ENCODE results near the gene YIPF6. TPM values are rescaled to one million over a fixed set of nuclear protein-coding genes. Genes with fewer than 3 reads are reported as not detected.
"Not testable (repeated sequence)": the region's sequence is repeated elsewhere in the genome, so short reads cannot be mapped to it uniquely, and the experiment has no call there.

YIPF6 gene
- total RNA-seq, 1 experiment from 2014 or later: 61.3 TPM

DNA sequence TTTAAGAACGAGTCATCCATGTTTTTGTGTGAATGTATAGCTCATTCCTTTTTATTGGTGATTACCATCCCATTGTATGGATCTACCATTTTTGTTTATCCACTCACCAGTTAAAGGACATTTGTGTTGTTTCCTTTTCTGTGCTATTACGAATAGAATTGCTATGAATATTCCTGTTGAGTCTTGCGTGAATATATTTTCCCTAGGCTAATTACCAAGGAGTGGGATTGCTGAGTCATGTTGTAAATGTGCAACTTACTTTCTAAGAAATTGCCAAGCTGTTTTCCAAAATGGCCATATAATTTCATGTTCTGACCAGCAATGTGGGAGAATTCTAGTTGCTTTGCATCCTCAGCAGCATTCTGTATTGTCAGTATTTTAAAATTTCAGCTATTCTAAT lies 51.3 kb downstream of the YIPF6 start:
- no peaks in the 10 kb centered on the region for H3K36me3 ChIP-seq (ENCODE audit: control insufficient read depth, insufficient read depth, low read length)
- H3K9me3 ChIP-seq (ENCODE audit: control insufficient read depth, insufficient read depth, low read depth, low read length): no peaks in the 10 kb centered on the region
- no peak overlapping the region for H3K27ac ChIP-seq (ENCODE audit: low read length)
- TF ChIP-seq SIN3A (IDR thresholded peaks at IDR 0.05; ENCODE audit: borderline replicate concordance, insufficient read depth, low read depth, low read length) (no peak), POLR2AphosphoS5 (IDR thresholded peaks at IDR 0.05; ENCODE audit: low read depth, low read length) (no peak), TCF7L2 (IDR thresholded peaks at IDR 0.05; ENCODE audit: low read depth, low read length) (no peak)
- TF ChIP-seq, protein P1, sequence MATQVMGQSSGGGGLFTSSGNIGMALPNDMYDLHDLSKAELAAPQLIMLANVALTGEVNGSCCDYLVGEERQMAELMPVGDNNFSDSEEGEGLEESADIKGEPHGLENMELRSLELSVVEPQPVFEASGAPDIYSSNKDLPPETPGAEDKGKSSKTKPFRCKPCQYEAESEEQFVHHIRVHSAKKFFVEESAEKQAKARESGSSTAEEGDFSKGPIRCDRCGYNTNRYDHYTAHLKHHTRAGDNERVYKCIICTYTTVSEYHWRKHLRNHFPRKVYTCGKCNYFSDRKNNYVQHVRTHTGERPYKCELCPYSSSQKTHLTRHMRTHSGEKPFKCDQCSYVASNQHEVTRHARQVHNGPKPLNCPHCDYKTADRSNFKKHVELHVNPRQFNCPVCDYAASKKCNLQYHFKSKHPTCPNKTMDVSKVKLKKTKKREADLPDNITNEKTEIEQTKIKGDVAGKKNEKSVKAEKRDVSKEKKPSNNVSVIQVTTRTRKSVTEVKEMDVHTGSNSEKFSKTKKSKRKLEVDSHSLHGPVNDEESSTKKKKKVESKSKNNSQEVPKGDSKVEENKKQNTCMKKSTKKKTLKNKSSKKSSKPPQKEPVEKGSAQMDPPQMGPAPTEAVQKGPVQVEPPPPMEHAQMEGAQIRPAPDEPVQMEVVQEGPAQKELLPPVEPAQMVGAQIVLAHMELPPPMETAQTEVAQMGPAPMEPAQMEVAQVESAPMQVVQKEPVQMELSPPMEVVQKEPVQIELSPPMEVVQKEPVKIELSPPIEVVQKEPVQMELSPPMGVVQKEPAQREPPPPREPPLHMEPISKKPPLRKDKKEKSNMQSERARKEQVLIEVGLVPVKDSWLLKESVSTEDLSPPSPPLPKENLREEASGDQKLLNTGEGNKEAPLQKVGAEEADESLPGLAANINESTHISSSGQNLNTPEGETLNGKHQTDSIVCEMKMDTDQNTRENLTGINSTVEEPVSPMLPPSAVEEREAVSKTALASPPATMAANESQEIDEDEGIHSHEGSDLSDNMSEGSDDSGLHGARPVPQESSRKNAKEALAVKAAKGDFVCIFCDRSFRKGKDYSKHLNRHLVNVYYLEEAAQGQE (IDR thresholded peaks at IDR 0.05; ENCODE audit: insufficient read depth in 1 of 2, low read depth in 2 of 2, low read length in 1 of 2): no peak
- TF ChIP-seq, protein P2, sequence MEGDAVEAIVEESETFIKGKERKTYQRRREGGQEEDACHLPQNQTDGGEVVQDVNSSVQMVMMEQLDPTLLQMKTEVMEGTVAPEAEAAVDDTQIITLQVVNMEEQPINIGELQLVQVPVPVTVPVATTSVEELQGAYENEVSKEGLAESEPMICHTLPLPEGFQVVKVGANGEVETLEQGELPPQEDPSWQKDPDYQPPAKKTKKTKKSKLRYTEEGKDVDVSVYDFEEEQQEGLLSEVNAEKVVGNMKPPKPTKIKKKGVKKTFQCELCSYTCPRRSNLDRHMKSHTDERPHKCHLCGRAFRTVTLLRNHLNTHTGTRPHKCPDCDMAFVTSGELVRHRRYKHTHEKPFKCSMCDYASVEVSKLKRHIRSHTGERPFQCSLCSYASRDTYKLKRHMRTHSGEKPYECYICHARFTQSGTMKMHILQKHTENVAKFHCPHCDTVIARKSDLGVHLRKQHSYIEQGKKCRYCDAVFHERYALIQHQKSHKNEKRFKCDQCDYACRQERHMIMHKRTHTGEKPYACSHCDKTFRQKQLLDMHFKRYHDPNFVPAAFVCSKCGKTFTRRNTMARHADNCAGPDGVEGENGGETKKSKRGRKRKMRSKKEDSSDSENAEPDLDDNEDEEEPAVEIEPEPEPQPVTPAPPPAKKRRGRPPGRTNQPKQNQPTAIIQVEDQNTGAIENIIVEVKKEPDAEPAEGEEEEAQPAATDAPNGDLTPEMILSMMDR (IDR thresholded peaks at IDR 0.05): no peak
- H3K4me1 ChIP-seq (ENCODE audit: control insufficient read depth, insufficient read depth, low read length): no peaks in the 10 kb centered on the region
- intact Hi-C loops (cut with micrococcal nuclease; ENCODE audit: unreplicated experiment): no loop called here
- H3K4me3 ChIP-seq (ENCODE audit: low read depth in 2 of 2, low read length in 2 of 2): no peak overlapping the region
- ChIA-PET CTCF (no interaction called here), POLR2A (no interaction called here)
- DNase-seq (ENCODE audit: low read depth, low spot score): no peak
- H3K27me3 ChIP-seq (ENCODE audit: control insufficient read depth, insufficient read depth, low read length): no peaks in the 10 kb centered on the region
- in situ Hi-C loops (cut with HindIII; ENCODE audit: low pct_unique_long_range_greater_than_20kb, low sequenced_read_pairs): no loop called here
- ATAC-seq: no peak
- no TSS peak for BruUV-seq (replicated peaks)

DNA sequence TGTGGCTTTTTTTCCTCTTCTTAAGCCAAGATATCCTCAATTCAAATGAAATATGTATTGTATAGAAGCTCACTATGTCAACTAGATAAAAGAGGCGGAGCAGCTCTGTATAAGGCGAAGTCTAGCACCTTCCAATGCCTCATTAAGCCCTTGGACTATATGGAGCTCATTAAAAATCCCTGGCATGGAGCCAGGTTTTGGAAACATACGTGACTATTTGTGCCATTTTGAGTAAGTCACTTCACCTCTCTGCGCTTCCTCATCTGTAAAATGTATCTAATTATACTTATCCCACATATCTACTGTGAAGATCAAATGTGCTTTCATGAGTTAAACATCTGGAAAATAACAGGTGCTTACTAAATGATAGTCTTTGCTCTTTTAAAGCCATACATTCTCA lies 57.2 kb downstream of the YIPF6 start:
- Histone ChIP-seq H3K36me3 (ENCODE audit: control insufficient read depth, insufficient read depth, low read length) (no peaks in the 10 kb centered on the region), H3K4me1 (ENCODE audit: control insufficient read depth, insufficient read depth, low read length) (no peaks in the 10 kb centered on the region), H3K4me3 (ENCODE audit: low read depth in 2 of 2, low read length in 2 of 2) (no peak overlapping the region), H3K27me3 (ENCODE audit: control insufficient read depth, insufficient read depth, low read length) (no peaks in the 10 kb centered on the region), H3K9me3 (ENCODE audit: control insufficient read depth, insufficient read depth, low read depth, low read length) (no peaks in the 10 kb centered on the region), H3K27ac (ENCODE audit: low read length) (no peak overlapping the region)
- TF ChIP-seq POLR2AphosphoS5 (IDR thresholded peaks at IDR 0.05; ENCODE audit: low read depth, low read length) (no peak), SIN3A (IDR thresholded peaks at IDR 0.05; ENCODE audit: borderline replicate concordance, insufficient read depth, low read depth, low read length) (no peak), TCF7L2 (IDR thresholded peaks at IDR 0.05; ENCODE audit: low read depth, low read length) (no peak)
- TF ChIP-seq, protein P1 (IDR thresholded peaks at IDR 0.05; ENCODE audit: insufficient read depth in 1 of 2, low read depth in 2 of 2, low read length in 1 of 2): no peak
- TF ChIP-seq, protein P2 (IDR thresholded peaks at IDR 0.05): no peak
- ChIA-PET POLR2A (no interaction called here), CTCF (no interaction called here)
- in situ Hi-C loops (cut with HindIII; ENCODE audit: low pct_unique_long_range_greater_than_20kb, low sequenced_read_pairs): no loop called here
- no TSS peak for BruUV-seq (replicated peaks)
- DNase-seq (ENCODE audit: low read depth, low spot score): no peak
- no peak for ATAC-seq
- intact Hi-C loops (cut with micrococcal nuclease; ENCODE audit: unreplicated experiment): no loop called here

DNA sequence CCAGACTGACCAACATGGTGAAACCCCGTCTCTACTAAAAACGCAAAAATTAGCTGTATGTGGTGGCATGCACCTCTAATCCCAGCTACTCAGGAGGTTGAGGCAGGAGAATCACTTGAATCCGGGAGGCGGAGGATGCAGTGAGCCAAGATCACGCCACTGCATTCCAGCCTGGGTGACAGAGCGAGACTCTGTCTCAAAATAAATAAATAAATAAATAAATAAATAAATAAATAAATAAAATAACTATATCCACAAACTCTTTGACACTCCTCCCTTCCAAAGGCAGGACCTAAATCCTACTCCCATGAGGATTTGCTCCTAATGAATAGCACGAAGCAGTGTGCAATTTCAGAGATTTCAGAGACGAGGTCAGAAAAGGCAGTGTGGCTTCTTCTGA lies 58.3 kb downstream of the YIPF6 start:
- H3K9me3 ChIP-seq (ENCODE audit: control insufficient read depth, insufficient read depth, low read depth, low read length); H3K36me3 ChIP-seq (ENCODE audit: control insufficient read depth, insufficient read depth, low read length); DNase-seq (ENCODE audit: low read depth, low spot score); in situ Hi-C loops (cut with HindIII; ENCODE audit: low pct_unique_long_range_greater_than_20kb, low sequenced_read_pairs); ATAC-seq; BruUV-seq (replicated peaks); H3K27ac ChIP-seq (ENCODE audit: low read length); POLR2A ChIA-PET; CTCF ChIA-PET; H3K4me3 ChIP-seq (ENCODE audit: low read depth in 2 of 2, low read length in 2 of 2); intact Hi-C loops (cut with micrococcal nuclease; ENCODE audit: unreplicated experiment); H3K27me3 ChIP-seq (ENCODE audit: control insufficient read depth, insufficient read depth, low read length); H3K4me1 ChIP-seq (ENCODE audit: control insufficient read depth, insufficient read depth, low read length): not testable (repeated sequence)

DNA sequence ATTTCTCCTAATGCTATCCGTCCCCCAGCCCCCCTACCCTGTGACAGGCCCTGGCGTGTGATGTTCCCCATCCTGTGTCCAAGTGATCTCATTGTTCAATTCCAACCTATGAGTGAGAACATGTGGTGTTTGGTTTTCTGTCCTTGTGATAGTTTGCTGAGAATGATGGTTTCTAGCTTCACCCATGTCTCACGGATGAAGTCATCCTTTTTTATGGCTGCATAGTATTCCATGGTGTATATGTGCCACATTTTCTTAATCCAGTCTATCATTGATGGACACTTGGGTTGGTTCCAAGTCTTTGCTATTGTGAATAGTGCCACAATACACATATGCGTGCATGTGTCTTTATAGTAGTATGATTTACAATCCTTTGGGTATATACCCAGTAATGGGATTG lies 61.1 kb downstream of the YIPF6 start:
- H3K36me3 ChIP-seq (ENCODE audit: control insufficient read depth, insufficient read depth, low read length); intact Hi-C loops (cut with micrococcal nuclease; ENCODE audit: unreplicated experiment); H3K9me3 ChIP-seq (ENCODE audit: control insufficient read depth, insufficient read depth, low read depth, low read length); CTCF ChIA-PET; H3K4me3 ChIP-seq (ENCODE audit: low read depth in 2 of 2, low read length in 2 of 2); BruUV-seq (replicated peaks); ATAC-seq; in situ Hi-C loops (cut with HindIII; ENCODE audit: low pct_unique_long_range_greater_than_20kb, low sequenced_read_pairs); H3K4me1 ChIP-seq (ENCODE audit: control insufficient read depth, insufficient read depth, low read length); DNase-seq (ENCODE audit: low read depth, low spot score); H3K27ac ChIP-seq (ENCODE audit: low read length); H3K27me3 ChIP-seq (ENCODE audit: control insufficient read depth, insufficient read depth, low read length); POLR2A ChIA-PET: not testable (repeated sequence)
